Activated naive CD8-positive, alpha-beta T cell (primary cell): ENCODE measurements around the gene JMJD1C.

ENCODE experiments used
- H3K27ac Mint-ChIP-seq: one replicate; pipeline ENCODE4 v1.8.0; 2021; ENCODE audit warnings: mixed read lengths
- H3K27me3 Mint-ChIP-seq: one replicate; pipeline ENCODE4 v1.8.0; 2021; ENCODE audit warnings: mixed read lengths
- H3K36me3 Mint-ChIP-seq: one replicate; pipeline ENCODE4 v1.8.0; 2021; ENCODE audit warnings: mixed read lengths
- H3K4me1 Mint-ChIP-seq: one replicate; pipeline ENCODE4 v1.8.0; 2021; ENCODE audit warnings: low read depth, mixed read lengths
- H3K4me3 Mint-ChIP-seq: one replicate; pipeline ENCODE4 v1.8.0; 2021; ENCODE audit warnings: mild to moderate bottlenecking, mixed read lengths
- H3K9me3 Mint-ChIP-seq: one replicate; pipeline ENCODE4 v1.8.0; 2021; ENCODE audit warnings: low read depth, mixed read lengths

The JMJD1C gene

DNA sequence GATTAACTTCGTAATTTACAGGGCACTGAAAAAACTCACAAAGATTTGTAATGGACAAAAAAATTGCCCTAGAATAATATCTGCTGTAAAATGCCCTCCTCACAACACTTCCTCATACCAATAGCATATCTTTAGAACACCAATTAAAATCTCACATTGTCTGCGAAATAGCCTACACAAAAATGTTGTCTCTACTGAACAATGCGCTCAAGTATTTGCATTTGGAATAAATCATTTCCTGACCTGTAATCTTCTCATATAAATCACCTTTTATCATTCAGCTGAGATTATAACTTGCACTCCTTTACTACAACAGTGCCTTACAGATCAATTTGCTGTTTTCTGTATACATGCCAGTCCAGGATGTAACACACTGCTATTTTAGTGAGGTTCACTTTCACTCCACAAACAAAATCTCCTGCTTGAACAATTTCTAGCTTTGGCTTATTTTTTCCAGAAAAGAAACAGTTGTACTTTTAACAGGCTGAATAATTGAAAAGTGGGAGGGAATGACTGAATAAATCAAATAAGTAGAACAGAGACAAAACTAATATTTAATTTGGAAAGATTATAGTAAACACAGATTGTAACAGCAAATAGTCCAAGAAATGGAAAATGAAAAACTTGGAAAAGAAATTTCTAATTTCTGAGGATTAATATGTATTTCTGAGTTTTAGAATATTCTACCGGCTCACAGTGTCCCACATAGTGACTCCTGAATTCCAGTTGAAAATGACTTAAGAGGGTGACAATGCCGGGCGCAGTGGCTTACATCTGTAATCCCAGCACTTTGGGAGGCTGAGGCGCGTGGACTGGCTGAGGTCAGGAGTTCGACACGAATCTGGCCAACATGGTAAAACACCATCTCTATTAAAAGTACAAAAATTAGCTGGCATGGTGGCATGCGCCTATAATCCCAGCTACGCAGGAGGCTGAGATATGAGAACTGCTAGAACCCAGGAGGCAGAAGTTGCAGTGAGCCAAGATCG, 30.6 kb downstream of the JMJD1C start:
- H3K4me1 Mint-ChIP-seq: peaks cover 25% of the 10 kb centered on the region
- peaks cover 6% of the 10 kb centered on the region for H3K36me3 Mint-ChIP-seq
- no peaks in the 10 kb centered on the region for H3K27me3 Mint-ChIP-seq
- H3K4me3 Mint-ChIP-seq: no peak overlapping the region
- H3K9me3 Mint-ChIP-seq: no peaks in the 10 kb centered on the region
- no peak overlapping the region for H3K27ac Mint-ChIP-seq

DNA sequence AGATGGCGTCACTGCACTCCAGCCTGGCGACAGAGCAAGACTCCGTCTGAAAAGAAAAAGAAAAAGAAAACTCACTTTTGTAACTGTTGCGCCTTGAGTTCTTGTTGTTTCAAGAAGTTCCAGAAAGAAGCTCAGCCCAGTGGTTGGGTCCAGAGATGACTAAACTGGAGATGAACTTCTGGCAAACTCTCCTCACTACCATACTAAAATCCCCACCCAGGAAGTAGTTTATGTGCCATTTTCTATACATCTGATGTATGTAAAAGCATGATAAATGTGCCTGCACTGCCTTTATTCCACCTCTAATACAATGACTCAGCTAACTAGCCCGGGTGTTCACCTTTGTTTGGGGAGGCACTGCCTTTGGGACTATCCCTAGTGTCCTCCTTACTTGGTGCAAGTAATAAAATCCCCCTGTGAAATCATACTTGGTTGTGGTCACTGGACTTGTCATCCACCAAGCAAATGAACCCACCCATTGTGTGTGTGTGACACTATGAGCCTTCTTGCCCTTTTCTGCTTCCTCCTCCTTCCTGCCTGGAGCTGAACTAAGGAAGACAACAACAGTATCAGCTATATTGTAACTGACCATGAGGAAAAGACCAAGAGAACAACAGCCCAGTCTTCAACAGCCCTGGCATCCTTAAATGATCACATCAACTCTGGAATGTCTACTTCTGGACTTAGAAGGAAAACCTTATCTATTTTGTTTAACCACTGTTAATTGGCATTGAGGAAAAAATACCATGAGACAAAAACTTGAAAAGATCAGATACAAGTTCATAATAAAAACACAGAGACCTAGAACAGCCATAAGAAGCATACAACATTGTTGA, 33.6 kb downstream of the JMJD1C start:
- Mint-ChIP-seq H3K4me3 (no peak overlapping the region), H3K9me3 (no peaks in the 10 kb centered on the region), H3K27me3 (no peaks in the 10 kb centered on the region), H3K36me3 (peaks cover 8% of the 10 kb centered on the region), H3K4me1 (peaks cover 40% of the 10 kb centered on the region), H3K27ac (no peak overlapping the region)

DNA sequence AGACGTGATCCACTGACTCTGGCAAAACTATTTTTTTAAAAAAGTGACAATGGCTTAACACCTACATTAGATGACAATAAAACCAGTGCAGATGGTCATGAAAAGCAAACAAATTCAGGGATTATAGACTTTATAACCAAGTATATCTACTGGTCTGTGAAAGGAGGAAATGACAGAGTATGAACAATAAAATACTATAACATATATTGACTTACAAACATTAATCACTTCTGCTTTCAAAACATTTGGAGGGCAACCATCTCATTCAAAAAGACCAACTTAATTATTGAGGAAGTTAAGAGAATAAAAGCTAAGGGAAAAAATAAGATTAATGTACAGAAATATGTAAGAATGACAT, 34.8 kb downstream of the JMJD1C start:
- Mint-ChIP-seq H3K4me3 (no peak overlapping the region), H3K4me1 (peaks cover 40% of the 10 kb centered on the region), H3K27me3 (no peaks in the 10 kb centered on the region), H3K27ac (no peak overlapping the region), H3K9me3 (no peaks in the 10 kb centered on the region), H3K36me3 (peaks cover 8% of the 10 kb centered on the region)

DNA sequence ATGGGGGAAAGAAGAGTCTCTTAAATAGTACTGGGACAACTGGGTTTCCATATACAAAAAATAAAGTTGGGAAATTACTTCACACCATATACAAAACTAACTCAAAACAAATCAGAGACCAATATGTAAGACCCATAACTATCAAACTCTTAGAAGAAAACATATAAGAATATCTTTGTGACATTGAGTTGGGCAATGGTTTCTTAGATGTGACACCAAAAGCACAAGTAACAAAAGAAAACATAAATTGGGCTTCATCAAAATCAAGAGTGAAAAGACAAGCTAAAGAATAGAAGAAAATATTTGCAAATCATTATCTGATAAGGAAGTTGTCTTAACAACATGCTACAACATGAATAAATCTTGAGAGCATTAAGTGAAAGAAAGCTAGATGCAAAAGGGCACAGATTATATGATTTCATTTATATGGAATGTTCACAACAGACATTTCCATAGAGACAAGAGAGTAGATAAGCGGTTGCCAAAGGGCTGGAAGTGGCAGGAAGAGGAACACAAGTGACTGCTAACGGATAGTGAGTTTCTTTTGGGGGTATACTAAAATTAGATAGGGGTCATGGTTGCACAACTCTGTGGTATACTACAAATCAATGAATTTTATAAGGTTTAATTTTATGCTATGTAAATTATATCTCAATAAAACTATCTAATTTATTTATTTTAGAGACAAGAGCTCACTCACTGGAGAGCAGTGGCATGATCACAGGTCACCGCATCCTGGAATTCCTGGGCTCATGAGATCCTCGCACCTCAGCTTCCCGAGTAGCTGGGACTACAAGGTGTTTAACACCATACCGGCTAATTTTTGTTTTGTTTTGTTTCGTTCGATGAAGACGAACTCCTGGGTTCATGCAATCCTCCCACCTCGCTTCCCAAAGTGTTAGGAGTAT, 35.4 kb downstream of the JMJD1C start:
- H3K36me3 Mint-ChIP-seq: peaks cover 8% of the 10 kb centered on the region
- H3K27ac Mint-ChIP-seq: no peak overlapping the region
- H3K4me3 Mint-ChIP-seq: no peak overlapping the region
- peaks cover 40% of the 10 kb centered on the region for H3K4me1 Mint-ChIP-seq
- H3K27me3 Mint-ChIP-seq: no peaks in the 10 kb centered on the region
- no peaks in the 10 kb centered on the region for H3K9me3 Mint-ChIP-seq

DNA sequence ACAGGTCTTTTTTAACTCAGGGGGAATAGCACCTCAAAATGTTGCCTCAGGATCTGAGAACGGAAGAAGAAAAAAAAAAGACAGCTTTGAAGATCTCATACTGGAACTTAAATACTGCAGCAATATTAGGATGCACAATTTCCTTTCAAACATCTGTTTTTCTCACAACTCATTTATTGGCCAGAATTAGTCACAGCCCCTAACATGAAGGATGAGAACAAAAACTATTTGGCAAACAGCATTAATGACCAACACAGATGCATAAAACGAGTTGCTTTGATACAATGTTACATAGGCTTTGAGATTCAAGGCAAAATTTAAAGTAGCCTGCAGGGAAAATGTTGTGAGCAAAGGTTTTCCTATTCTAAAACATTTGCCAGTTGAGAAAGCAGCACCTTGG, 36.5 kb downstream of the JMJD1C start:
- Mint-ChIP-seq H3K4me1 (peaks cover 40% of the 10 kb centered on the region), H3K27ac (no peak overlapping the region), H3K27me3 (no peaks in the 10 kb centered on the region)

DNA sequence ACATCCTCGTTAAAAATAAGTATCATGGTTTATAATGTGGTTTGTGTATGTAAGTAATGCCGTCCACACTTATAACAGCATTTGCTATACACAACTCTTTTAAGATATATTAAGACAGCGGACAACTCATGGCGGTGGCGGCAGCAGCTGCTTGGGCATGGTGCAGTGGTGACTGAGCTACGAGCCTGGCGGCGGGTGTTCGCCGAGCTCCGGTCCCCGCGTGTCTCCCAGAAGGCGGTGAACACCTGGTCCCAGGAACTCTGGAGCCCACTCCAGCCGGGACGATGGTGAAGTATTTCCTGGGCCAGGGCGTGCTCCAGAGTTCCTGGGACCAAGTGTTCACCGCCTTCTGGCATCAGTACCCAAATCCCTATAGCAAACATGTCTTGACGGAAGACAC, 38.8 kb downstream of the JMJD1C start:
- Mint-ChIP-seq H3K36me3 (peaks cover 4% of the 10 kb centered on the region), H3K9me3 (no peaks in the 10 kb centered on the region), H3K4me1 (peaks cover 44% of the 10 kb centered on the region), H3K27me3 (no peaks in the 10 kb centered on the region), H3K27ac (no peak overlapping the region), H3K4me3 (no peak overlapping the region)

More for the DNA sequence above, 36.5 kb downstream of the JMJD1C start:
- Mint-ChIP-seq H3K4me3 (no peak overlapping the region), H3K36me3 (peaks cover 8% of the 10 kb centered on the region), H3K9me3 (no peaks in the 10 kb centered on the region)

DNA sequence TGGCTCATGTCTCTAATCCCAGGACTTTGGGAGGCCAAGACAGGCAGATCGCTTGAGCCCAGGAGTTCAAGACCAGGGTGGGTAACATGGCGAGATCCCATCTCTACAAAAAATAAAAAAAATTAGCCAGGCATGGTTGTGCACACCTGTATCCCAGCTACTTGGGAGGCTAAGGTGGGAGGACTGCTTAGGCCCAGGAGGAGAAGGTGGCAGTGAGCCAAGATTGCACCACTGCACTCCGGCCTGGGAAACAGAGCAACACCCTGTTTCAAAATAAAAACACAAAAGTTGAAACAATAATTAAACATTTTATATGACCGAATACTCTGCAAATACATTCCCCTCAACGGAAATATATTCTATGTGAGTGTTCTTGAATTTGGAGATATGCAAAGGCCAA, 40.3 kb downstream of the JMJD1C start:
- no peak overlapping the region for H3K4me3 Mint-ChIP-seq
- H3K9me3 Mint-ChIP-seq: no peaks in the 10 kb centered on the region
- H3K36me3 Mint-ChIP-seq: peaks cover 2% of the 10 kb centered on the region
- peaks cover 50% of the 10 kb centered on the region for H3K4me1 Mint-ChIP-seq
- no peak overlapping the region for H3K27ac Mint-ChIP-seq
- no peaks in the 10 kb centered on the region for H3K27me3 Mint-ChIP-seq

DNA sequence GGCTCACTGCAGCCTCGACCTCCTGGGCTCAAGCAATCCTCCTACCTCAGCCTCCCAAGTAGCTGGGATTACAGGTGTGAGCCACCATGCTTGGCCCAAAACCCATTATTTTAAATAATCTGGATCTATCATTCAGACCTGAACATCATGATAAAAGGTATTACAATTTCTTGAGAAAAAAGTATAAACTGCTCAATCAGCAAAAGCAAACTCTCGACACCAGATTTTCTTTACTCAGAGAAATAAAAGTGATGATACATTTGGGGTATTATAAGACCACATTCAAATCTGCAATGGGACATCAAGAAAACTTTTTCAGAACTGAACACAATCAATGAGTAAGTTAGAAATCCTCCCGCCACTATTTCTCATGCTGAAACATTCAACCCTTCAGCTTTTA, 41.2 kb downstream of the JMJD1C start:
- peaks cover 47% of the 10 kb centered on the region for H3K4me1 Mint-ChIP-seq
- H3K9me3 Mint-ChIP-seq: no peaks in the 10 kb centered on the region
- no peaks in the 10 kb centered on the region for H3K27me3 Mint-ChIP-seq
- H3K4me3 Mint-ChIP-seq: no peak overlapping the region
- no peak overlapping the region for H3K27ac Mint-ChIP-seq
- H3K36me3 Mint-ChIP-seq: peaks cover 2% of the 10 kb centered on the region

DNA sequence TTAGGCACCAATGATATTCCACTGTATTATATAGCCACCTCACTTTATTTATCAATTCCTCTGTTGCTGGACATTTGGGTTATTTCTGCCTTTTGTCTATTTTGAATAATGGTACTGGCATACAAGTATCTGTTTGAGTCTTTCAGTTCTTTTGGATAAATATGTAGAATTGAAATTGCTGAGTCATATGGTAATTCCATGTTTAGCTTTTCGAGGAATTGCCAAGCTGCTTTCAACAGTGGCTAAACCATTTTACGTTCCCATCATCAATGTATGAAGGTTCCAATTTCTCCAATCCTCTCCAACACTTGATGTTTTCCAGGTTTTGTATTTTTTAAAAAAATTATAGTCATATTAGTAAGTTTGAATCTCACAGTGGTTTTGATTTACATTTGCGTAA, 42.3 kb downstream of the JMJD1C start:
- H3K36me3 Mint-ChIP-seq: peaks cover 2% of the 10 kb centered on the region
- H3K4me3 Mint-ChIP-seq: no peak overlapping the region
- H3K27me3 Mint-ChIP-seq: no peaks in the 10 kb centered on the region
- no peaks in the 10 kb centered on the region for H3K9me3 Mint-ChIP-seq
- peaks cover 40% of the 10 kb centered on the region for H3K4me1 Mint-ChIP-seq
- peak overlapping the region; percentile 69 for H3K27ac Mint-ChIP-seq

DNA sequence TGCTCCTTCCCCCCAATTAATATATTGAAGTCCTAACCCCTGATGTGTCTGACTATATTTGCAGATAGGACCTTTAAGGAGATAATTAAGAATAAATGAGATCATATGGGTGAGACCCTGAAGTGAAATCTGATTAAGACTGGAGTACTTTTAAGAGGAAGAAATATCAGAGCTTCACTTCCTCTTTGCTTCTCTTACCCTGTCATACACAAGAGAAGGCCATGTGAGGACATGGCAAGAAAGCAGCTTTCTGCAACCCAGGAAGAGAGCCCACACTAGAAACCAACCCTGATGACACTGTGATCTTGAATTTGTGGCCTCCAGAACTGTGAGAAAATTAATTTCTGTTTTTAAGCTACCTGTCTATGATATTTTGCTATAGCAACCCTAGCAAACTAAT, 44.2 kb downstream of the JMJD1C start:
- H3K4me3 Mint-ChIP-seq: peak overlapping the region; percentile 59
- peaks cover 51% of the 10 kb centered on the region for H3K4me1 Mint-ChIP-seq
- no peaks in the 10 kb centered on the region for H3K36me3 Mint-ChIP-seq
- no peaks in the 10 kb centered on the region for H3K27me3 Mint-ChIP-seq
- H3K27ac Mint-ChIP-seq: peak overlapping the region; percentile 88
- no peaks in the 10 kb centered on the region for H3K9me3 Mint-ChIP-seq

DNA sequence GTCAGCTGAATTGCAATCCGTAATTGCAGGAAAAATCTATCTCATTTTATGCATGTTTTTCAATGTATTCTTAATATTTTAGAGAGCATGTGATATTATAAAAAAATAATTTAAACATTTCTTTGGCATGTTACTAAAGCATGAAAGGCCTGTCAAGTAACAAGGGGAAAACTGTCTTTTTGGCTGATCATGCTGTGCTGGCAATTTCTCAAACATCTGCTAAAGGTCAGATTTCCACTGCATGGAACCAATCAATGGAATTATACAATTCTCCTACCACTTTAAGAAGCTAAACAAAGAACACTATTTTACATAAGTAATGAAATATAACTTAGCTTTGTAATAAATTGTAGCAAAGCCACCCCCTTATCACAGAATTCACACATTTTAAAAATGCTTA, 49.4 kb downstream of the JMJD1C start:
- no peak overlapping the region for H3K4me3 Mint-ChIP-seq
- peaks cover 44% of the 10 kb centered on the region for H3K4me1 Mint-ChIP-seq
- no peaks in the 10 kb centered on the region for H3K36me3 Mint-ChIP-seq
- H3K27me3 Mint-ChIP-seq: no peaks in the 10 kb centered on the region
- no peaks in the 10 kb centered on the region for H3K9me3 Mint-ChIP-seq
- H3K27ac Mint-ChIP-seq: no peak overlapping the region

DNA sequence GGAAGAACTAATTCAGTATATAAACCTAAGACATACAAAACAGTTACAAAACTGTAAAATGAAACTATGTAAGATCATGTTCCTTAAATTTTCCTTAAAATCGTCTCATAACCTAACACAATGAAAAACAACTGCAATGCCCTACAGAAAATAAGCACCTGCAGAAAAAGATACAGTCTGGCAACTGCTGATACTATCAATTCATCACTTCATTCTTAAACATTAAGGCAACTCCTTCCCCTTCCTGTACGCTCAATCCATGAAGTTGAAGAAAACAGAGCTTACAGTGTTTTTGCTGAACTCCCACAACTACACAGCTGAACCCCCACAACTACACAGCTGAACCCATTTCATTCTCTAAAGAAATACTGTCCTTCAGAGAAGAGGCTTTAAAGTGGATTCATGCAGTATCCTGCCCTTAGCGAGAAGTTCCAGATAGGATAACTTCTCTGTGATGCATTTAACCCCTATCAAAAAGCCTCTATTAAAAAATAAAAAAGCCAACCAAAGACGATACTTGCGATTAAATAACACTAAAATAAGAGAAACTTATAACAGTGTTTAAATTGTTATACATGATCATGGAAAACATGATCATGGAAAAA, 50.0 kb downstream of the JMJD1C start:
- Mint-ChIP-seq H3K36me3 (no peaks in the 10 kb centered on the region), H3K4me1 (peaks cover 40% of the 10 kb centered on the region), H3K27ac (no peak overlapping the region), H3K27me3 (no peaks in the 10 kb centered on the region), H3K9me3 (no peaks in the 10 kb centered on the region), H3K4me3 (no peak overlapping the region)

DNA sequence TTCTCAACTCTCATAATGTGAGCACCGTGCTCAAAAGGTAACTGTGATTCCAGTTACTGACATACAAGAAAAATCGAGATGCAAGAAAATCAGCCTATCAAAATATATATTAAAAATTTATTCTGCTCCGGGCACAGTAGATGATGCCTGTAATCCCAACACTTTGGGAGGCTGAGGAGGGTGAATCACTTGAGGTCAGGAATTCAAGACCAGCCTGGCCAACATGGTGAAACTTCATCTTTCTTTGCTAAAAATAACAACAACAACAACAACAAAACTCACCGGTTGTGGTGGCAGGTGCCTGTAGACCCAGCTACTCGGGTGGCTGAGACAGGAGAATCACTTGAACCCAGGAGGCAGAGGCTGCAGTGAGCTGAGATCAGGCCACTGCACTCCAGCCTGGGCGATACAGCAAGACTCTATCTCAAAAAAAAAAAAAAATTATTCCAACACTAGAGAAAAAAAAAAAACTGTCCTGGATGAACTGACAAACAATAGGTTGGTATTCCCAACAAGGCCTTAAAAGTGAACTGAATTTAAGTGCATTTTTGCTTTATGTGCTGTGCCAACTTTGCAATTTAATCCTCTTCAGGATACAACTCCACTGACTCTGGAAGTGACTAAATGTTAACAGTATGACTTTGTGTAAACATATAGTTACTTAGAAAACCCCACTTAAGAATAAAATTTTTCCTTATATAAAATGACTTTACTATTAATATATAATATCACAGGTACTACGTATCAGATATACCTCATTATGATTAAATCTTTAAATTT, 51.1 kb downstream of the JMJD1C start:
- Mint-ChIP-seq H3K27me3 (no peaks in the 10 kb centered on the region), H3K9me3 (no peaks in the 10 kb centered on the region), H3K36me3 (no peaks in the 10 kb centered on the region), H3K27ac (no peak overlapping the region), H3K4me3 (no peak overlapping the region), H3K4me1 (peaks cover 42% of the 10 kb centered on the region)

DNA sequence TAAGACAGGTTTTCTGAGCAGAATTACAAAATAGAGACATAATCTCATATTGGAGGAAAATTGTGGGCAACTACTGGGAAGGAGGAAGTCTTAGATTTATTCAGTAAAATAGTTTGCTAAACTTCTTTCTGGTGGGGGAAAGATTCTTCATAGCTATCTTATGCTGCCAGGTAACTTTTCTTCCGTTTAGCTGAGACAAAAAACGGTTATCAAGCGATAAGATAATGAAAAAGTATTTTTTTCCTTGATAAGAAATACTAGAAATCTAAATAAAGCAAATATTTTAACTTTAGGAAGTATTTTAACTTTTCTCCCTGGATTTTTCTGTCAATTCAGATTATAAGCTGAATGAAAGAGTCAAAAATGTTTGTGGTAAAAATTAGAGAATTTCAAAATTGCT, 52.3 kb downstream of the JMJD1C start:
- Mint-ChIP-seq H3K4me1 (peaks cover 51% of the 10 kb centered on the region), H3K9me3 (no peaks in the 10 kb centered on the region), H3K4me3 (no peak overlapping the region), H3K27me3 (no peaks in the 10 kb centered on the region), H3K27ac (no peak overlapping the region), H3K36me3 (no peaks in the 10 kb centered on the region)
